SHP77 treated with DMSO at 0.1 percent for 48 hours (cell line): ENCODE data around the gene TDRD1.
A peak's percentile ranks its signal among the peaks of the same experiment; 100 is the strongest.
"Not testable (repeated sequence)": the region's sequence is repeated elsewhere in the genome, so short reads cannot be mapped to it uniquely, and the experiment has no call there.

Experiments
- DNase-seq: peaks from one replicate; lab custom pipeline; 2025; lab: John Stamatoyannopoulos, UW

TDRD1 gene, protein sequence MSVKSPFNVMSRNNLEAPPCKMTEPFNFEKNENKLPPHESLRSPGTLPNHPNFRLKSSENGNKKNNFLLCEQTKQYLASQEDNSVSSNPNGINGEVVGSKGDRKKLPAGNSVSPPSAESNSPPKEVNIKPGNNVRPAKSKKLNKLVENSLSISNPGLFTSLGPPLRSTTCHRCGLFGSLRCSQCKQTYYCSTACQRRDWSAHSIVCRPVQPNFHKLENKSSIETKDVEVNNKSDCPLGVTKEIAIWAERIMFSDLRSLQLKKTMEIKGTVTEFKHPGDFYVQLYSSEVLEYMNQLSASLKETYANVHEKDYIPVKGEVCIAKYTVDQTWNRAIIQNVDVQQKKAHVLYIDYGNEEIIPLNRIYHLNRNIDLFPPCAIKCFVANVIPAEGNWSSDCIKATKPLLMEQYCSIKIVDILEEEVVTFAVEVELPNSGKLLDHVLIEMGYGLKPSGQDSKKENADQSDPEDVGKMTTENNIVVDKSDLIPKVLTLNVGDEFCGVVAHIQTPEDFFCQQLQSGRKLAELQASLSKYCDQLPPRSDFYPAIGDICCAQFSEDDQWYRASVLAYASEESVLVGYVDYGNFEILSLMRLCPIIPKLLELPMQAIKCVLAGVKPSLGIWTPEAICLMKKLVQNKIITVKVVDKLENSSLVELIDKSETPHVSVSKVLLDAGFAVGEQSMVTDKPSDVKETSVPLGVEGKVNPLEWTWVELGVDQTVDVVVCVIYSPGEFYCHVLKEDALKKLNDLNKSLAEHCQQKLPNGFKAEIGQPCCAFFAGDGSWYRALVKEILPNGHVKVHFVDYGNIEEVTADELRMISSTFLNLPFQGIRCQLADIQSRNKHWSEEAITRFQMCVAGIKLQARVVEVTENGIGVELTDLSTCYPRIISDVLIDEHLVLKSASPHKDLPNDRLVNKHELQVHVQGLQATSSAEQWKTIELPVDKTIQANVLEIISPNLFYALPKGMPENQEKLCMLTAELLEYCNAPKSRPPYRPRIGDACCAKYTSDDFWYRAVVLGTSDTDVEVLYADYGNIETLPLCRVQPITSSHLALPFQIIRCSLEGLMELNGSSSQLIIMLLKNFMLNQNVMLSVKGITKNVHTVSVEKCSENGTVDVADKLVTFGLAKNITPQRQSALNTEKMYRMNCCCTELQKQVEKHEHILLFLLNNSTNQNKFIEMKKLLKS

DNA sequence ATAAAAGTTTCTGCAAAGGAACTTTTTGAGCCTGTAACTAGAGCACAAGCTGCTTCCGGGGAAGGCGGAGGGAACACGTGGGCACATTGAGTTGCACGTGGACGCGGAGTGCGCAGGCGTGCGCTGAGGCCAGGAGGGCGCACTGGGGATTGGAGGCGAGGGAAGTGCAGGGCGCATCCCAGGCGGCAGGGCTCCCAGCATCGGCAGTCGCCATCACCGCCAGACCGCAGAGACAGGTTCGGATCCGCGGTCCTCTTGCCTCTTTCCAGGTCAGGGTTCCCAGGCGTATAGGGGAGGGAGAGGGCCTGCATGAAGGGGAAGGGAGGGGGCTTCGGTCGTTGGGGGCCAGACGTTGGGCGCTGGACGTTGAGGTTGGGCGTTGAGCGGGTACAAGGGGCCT, at the start of gene TDRD1:
TDRD1 (plus strand) TSS at position 206 of the 400 bp plus-strand sequence. CDS start 8,479 bp downstream, outside the sequence.
- no peak for DNase-seq

GRCh38 chr10:114131094-114131493, 48.1 kb upstream of the TDRD1 start:
- DNase-seq = no peak

DNA sequence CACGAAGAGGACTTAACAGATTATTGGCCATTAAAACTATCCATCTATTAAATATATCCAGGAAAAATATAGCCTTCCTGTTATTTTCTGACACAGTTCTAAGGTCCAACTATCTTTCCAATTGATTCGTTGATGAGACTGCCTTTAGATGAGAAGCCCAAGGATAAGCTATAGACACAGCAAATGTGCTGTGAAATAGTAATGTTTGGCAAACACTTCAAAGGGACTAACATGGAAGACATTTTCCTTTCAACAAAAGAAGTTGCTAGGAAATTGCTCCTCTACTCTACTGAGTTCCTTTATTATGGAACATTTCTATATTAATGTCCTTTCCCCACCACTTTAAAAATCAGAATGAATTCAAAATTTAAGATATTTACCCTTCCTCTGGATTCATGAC, 43.7 kb upstream of the TDRD1 start:
- no peak for DNase-seq

DNA sequence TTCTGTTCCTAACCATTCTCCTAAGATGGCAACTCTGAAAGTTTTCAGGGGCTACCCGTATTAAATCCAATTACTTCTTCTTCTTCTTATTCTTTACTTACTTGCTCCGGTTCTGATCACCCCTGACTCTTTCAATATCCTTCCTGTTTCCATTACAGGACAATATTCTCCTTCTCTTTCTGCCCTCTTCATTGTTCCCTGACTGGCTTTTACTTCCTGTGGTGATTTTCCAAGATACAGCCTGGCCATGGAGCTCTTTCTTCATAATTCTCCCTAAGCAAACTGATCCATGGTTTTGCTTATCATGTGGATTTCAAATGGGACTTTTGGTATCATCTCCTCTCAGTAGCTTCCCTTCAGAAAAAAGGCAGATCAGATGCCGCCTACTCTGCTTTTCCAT, 40.6 kb upstream of the TDRD1 start:
- no peak for DNase-seq

- DNase-seq = no peak
These were observed 39.1 kb upstream of the TDRD1 start for GRCh38 chr10:114140036-114140435.

GRCh38 chr10:114140827-114141226, 38.3 kb upstream of the TDRD1 start:
- DNase-seq = not testable (repeated sequence)

GRCh38 chr10:114142018-114142417, 37.1 kb upstream of the TDRD1 start:
- no peak for DNase-seq

DNA sequence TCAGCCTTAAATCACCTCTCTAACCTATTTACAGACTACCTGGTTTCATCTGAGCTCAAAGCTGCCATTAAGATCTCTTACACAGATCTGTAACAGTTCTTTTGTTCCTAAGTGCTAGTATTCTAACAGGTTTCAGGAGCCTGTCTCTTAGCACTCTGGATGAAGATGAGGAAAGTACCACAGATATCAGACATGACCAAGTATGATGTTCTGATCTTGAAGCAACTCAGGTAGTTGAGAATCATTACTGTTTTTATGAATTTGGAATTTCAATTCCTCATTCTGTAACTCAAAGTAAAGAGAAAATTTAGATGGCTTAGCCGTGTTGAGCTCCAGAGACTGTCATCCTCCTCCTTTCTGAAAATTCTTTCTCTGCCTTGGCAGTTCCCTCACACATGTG, 36.0 kb upstream of the TDRD1 start:
- DNase-seq = no peak

GRCh38 chr10:114149476-114149875, 29.7 kb upstream of the TDRD1 start:
- not testable (repeated sequence) for DNase-seq

DNA sequence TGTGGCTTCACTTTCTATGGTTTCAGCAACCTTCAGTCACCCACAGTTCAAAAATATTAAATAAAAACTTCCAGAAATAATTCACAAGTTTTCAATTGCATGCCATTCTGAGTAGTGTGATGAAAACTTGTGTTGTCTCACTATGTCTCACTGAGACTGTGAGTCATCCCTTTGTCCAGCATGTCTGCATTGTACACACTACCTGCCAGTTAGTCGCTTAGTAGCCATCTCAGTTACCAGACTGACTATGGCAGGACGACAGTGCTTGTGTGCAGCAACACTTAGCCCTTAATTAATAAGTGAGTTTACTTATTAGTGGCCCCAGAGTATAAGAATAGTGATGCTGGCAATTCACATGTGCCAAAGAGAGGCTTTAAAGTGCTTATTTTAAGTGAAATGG, 27.7 kb upstream of the TDRD1 start:
- no peak for DNase-seq

- no peak for DNase-seq
These were observed 27.3 kb upstream of the TDRD1 start for GRCh38 chr10:114151892-114152291.

DNA sequence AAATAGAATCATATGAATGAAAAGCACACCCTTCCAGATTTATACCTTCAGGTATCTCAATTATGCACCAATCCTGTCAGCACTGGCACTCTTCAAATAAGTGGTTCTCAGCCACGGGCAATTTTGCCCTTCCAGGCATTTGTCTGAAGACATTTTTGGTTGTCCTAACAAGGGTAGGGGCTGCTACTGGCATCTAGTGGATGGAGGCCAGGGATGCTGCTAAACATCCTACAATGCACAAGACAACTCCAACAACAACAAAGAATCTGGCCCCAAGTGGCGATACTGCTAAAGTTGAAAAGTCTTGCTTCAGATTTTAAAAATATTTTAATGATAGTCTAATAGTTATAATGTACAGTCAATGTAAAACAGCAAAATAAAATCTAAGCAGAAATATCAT, 21.2 kb upstream of the TDRD1 start:
- no peak for DNase-seq

DNA sequence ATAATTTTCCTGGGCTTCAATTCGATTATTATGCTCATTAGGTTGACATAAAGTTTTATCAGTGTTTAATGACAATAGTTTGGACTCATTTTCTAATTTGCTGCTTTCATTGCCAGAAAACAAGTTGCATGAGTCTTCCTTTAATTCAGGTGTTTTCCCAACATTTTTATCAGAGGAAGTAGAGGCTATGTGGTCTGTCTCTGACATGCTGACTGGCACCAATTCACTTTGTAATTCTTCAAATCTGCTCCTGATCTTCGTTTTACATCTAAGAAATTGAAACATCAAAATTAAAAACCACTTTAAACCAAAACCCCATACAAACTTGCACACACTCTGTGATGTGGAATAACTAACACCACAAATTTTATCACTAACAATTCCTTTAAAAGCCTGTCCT, 16.1 kb upstream of the TDRD1 start:
- no peak for DNase-seq

DNA sequence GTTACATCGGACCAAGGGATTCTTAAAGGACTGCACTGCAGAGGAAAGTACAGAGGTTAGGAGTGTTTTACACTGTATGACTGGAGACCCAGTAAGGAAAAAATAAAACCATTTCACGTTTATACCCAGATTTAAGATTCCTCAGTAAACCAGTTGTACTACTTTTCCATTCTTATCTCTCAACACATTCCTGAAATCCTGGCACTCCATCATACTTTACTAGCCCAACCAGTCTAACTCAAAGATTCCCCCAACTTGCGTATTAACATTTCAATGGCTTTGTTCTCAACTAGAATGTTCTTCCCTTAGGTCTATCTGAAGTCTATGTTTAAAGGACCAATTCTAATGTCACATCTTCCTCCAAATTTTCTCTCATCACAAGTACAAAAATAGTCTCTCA, 13.1 kb upstream of the TDRD1 start:
- no peak for DNase-seq

DNA sequence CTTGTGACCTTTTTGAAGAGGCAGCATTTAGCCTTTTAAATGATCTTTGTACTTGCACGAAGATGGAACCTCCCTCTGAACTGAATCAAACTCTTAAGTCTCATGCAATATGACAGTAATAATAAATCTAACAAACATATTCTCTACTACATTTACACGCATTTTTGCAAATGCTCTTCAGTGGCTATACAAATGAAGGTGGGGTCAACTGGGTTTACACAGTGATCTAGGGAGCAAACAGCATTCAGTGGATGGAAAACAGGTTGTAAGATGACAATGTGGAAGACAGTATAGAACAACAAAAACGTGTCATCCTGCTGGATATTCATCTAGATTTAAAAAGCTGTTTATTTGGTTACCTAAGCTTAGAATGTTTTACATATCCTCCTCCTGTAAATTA, 12.7 kb upstream of the TDRD1 start:
- no peak for DNase-seq

DNA sequence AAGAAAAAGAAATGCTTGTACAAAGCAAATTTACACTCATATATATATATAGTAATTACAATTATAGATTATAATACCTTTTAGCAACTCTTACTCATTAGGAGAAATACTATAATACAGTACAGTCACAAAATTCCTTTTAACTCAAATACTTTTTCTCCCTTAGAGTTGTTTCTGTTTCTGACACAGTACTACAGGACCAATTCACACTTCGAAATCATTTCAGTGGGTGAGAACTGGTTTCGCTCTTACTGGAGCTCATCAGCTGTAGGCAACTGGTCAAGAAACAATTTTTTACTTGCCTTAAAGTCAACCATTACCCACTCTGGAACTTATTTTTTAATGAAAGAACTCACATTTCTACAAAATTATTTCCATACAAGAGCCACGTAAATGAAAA, 11.2 kb upstream of the TDRD1 start:
- DNase-seq = no peak

- no peak for DNase-seq
These were observed 10.6 kb upstream of the TDRD1 start for GRCh38 chr10:114168450-114169009.

DNA sequence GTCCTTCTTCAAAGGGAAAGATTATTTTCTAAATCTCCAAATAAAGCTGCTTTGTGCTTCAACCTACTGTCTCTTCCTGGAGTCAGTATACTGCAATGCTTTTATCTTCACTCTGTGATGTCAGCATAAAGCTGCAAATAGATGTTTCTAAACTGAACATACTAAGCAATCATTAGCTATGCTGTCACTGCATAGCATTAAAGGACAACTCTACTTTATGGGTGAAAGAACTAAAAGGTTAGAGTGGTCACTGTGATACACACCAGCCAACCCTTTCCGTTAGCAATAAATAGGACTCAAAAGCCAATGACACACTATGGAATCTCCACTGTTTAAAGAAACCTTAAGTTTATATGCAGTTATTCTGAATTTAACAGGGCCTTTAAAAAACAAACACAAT, 6.9 kb upstream of the TDRD1 start:
- DNase-seq = no peak

DNA sequence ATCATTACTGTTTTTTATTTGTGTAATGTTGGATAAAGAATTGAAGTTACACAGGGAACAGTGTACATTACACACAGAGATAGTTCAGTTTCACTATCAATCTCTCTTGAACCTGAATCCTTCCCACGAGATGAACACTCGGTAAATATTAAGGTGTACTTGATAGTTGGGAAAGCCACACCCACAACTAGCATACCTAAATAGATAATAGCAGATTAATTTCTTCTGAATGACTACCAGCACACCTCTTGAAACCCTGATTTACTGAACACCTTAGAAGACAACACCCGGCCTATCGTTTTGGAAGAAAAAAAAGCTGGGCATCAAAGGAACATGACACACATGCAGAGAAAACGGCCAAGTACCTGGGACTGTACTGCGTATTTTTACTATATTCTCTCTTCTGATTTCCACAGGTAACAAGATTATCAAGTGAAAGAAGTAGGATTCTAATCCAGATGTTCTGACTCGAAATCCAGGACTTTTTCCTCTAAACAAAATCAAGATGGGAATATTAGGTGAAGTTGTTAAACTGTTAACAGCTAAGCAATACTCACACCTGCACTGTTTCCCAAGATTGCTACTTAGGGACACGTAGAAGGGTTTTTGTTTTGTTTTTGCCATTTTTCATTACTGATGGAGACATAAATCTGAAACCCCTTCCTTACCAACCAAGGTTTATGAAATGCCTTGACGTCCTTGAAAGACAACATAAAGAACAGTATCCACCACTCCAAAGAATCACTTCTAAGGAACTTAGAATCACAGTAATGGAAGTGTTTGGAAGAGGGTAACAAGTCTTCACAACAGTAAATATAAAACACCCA, 6.2 kb upstream of the TDRD1 start:
- DNase-seq = no peak

DNA sequence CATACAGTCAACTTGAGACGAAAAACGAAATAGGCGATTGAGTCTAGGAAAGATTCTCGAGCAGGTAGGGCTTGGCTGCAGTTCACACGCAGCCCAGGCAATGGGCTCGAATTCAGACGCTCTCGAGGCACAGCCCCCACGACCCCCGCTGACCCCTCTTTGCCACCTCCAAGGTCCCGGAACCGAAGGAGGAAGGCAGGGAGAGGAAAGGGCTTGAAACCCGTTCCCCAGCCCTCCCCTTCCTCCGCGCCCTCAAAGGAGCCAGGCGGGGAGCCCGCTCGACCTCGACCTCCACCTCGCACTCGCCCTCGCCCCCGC, 5.6 kb upstream of the TDRD1 start:
- DNase-seq = no peak

- DNase-seq = peak; percentile 85
These were observed 5.0 kb upstream of the TDRD1 start, which contains the start of gene CCDC186 for GRCh38 chr10:114173921-114174694. CCDC186 (minus strand) TSS chr10:114174203; CDS start chr10:114163268, 10,935 bp downstream.
